OCI-LY1 (cell line): Measurements from ENCODE around the gene RNU7-1.

Experiments
- H2AFZ ChIP-seq: fragments of 200-600 bp; sonication (generic), shearing (Covaris generic); 2 replicates; pipeline ENCODE4 v1.6.0; 2014; ENCODE audit warnings: antibody characterized with exemption, mild to moderate bottlenecking, low read length
- H3F3A ChIP-seq: fragments of 200-600 bp; sonication (generic), shearing (Covaris generic); 2 replicates; pipeline ENCODE4 v1.6.0; 2014; ENCODE audit warnings: mild to moderate bottlenecking, antibody characterized with exemption, low read length, moderate library complexity; ENCODE audit not compliant: insufficient read depth
- H3K27ac ChIP-seq: fragments of 200-600 bp; sonication (generic); 2 replicates; pipeline ENCODE4 v1.5.1; 2014; ENCODE audit warnings: low read length, mixed run types, mild to moderate bottlenecking, low read depth; ENCODE audit not compliant: poor library complexity, severe bottlenecking
- H3K27me3 ChIP-seq: fragments of 200-600 bp; sonication (generic); 2 replicates; pipeline ENCODE4 v1.6.0; 2014; ENCODE audit warnings: antibody characterized with exemption, mild to moderate bottlenecking, low read length, moderate library complexity; ENCODE audit not compliant: insufficient read depth
- H3K36me3 ChIP-seq: fragments of 200-600 bp; sonication (generic); 2 replicates; pipeline ENCODE4 v1.6.1; 2014; ENCODE audit warnings: mild to moderate bottlenecking, antibody characterized with exemption, low read length, moderate library complexity, mixed read lengths; ENCODE audit not compliant: insufficient read depth
- H3K4me1 ChIP-seq: fragments of 200-600 bp; sonication (generic); 2 replicates; pipeline ENCODE4 v1.5.1; 2014; ENCODE audit warnings: mild to moderate bottlenecking, low read length, moderate library complexity; ENCODE audit not compliant: insufficient read depth, severe bottlenecking
- H3K4me2 ChIP-seq: fragments of 200-600 bp; sonication (generic), shearing (Covaris generic); 2 replicates; pipeline ENCODE4 v1.6.1; 2014; ENCODE audit warnings: low read length
- H3K4me3 ChIP-seq: fragments of 200-600 bp; sonication (generic); 2 replicates; pipeline ENCODE4 v1.5.1; 2014; ENCODE audit warnings: low read length, low read depth, mild to moderate bottlenecking, mixed read lengths; ENCODE audit not compliant: poor library complexity, severe bottlenecking
- H3K79me2 ChIP-seq: fragments of 200-600 bp; shearing (Covaris generic); 2 replicates; pipeline ENCODE4 v1.6.1; 2016; ENCODE audit warnings: mixed run types, low read length, mixed read lengths; ENCODE audit not compliant: insufficient read depth
- H3K9ac ChIP-seq: fragments of 200-600 bp; sonication (generic), shearing (Covaris generic); 2 replicates; pipeline ENCODE4 v1.6.1; 2014; ENCODE audit warnings: mild to moderate bottlenecking, low read length, mixed read lengths
- H3K9me2 ChIP-seq: fragments of 200-600 bp; sonication (generic), shearing (Covaris generic); 2 replicates; pipeline ENCODE4 v1.6.1; 2014; ENCODE audit warnings: low read depth, mild to moderate bottlenecking, low read length, mixed read lengths
- H3K9me3 ChIP-seq: fragments of 200-600 bp; shearing (Covaris generic); 2 replicates; pipeline ENCODE4 v1.6.1; 2014; ENCODE audit warnings: low read length, mixed read lengths
- H4K20me1 ChIP-seq: fragments of 200-600 bp; sonication (generic), shearing (Covaris generic); 2 replicates; pipeline ENCODE4 v1.6.0; 2016; ENCODE audit warnings: mild to moderate bottlenecking, low read length; ENCODE audit not compliant: insufficient read depth
- EZH2 ChIP-seq: fragments of 200-600 bp; sonication (generic), shearing (Covaris generic); IDR thresholded peaks from 2 replicates; pipeline ENCODE4 v1.8.0; 2017; ENCODE audit warnings: borderline replicate concordance, mixed run types, mild to moderate bottlenecking, antibody characterized with exemption, low read length, moderate library complexity, mixed read lengths
- TF ChIP-seq, protein P1 (sequence below): fragments of 200-600 bp; sonication (generic), shearing (Covaris generic); IDR thresholded peaks from 2 replicates; pipeline ENCODE4 v1.5.1; 2017; ENCODE audit warnings: mild to moderate bottlenecking, antibody characterized with exemption, low read length, moderate library complexity, mixed read lengths

Gene RNU7-1

GRCh38 chr12:6978188-6978587 lies 34.6 kb downstream of the RNU7-1 start:
- Histone ChIP-seq H2AFZ (no peak overlapping the region), H3K36me3 (peaks cover 93% of the 10 kb centered on the region), H3K9ac (no peak overlapping the region), H3K9me3 (no peaks in the 10 kb centered on the region), H3K4me1 (no peaks in the 10 kb centered on the region), H3F3A (no peaks in the 10 kb centered on the region), H3K27me3 (no peaks in the 10 kb centered on the region), H3K4me3 (no peak overlapping the region), H3K27ac (no peak overlapping the region), H3K4me2 (no peak overlapping the region), H4K20me1 (no peaks in the 10 kb centered on the region), H3K9me2 (no peaks in the 10 kb centered on the region), H3K79me2 (no peaks in the 10 kb centered on the region)
- no peak for TF ChIP-seq EZH2
- TF ChIP-seq, protein P1, sequence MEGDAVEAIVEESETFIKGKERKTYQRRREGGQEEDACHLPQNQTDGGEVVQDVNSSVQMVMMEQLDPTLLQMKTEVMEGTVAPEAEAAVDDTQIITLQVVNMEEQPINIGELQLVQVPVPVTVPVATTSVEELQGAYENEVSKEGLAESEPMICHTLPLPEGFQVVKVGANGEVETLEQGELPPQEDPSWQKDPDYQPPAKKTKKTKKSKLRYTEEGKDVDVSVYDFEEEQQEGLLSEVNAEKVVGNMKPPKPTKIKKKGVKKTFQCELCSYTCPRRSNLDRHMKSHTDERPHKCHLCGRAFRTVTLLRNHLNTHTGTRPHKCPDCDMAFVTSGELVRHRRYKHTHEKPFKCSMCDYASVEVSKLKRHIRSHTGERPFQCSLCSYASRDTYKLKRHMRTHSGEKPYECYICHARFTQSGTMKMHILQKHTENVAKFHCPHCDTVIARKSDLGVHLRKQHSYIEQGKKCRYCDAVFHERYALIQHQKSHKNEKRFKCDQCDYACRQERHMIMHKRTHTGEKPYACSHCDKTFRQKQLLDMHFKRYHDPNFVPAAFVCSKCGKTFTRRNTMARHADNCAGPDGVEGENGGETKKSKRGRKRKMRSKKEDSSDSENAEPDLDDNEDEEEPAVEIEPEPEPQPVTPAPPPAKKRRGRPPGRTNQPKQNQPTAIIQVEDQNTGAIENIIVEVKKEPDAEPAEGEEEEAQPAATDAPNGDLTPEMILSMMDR, result no peak

- Histone ChIP-seq H3K4me1 (no peaks in the 10 kb centered on the region), H3K9me3 (no peaks in the 10 kb centered on the region), H3K36me3 (peaks cover 96% of the 10 kb centered on the region), H2AFZ (no peak overlapping the region), H3K9ac (no peak overlapping the region), H3K4me2 (no peak overlapping the region), H3K27me3 (no peaks in the 10 kb centered on the region), H3K4me3 (no peak overlapping the region), H3K9me2 (no peaks in the 10 kb centered on the region), H3K27ac (no peak overlapping the region), H3K79me2 (no peaks in the 10 kb centered on the region), H3F3A (no peaks in the 10 kb centered on the region), H4K20me1 (no peaks in the 10 kb centered on the region)
- no peak for TF ChIP-seq EZH2
- TF ChIP-seq, protein P1, result no peak
These were observed 35.0 kb downstream of the RNU7-1 start for GRCh38 chr12:6978611-6979011.

DNA sequence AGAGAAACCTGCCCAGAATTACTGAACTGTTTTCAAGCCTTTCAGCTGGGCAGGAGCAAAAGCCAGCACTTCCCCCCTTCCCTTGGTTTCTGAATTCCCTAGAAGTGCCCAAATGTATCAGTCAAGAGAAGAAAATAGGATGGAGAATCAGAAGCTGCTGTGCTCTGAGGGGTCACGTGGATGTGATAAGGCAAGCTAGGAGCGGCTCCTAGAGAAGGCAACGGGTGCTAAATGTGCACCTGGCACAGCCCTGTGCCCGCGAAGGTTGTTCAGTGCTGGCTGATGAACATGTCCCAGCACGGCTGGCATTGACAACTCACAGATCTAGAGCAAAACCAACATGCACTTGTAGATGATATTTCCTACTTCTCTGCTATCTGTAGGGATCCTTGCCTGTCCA lies 35.4 kb downstream of the RNU7-1 start:
- no peaks in the 10 kb centered on the region for H3K9me2 ChIP-seq
- no peaks in the 10 kb centered on the region for H3K9me3 ChIP-seq
- no peak overlapping the region for H3K9ac ChIP-seq
- no peak for TF ChIP-seq EZH2
- TF ChIP-seq, protein P1, result no peak
- H4K20me1 ChIP-seq, result no peaks in the 10 kb centered on the region
- H3K36me3 ChIP-seq, result peaks cover 96% of the 10 kb centered on the region
- H3K27me3 ChIP-seq, result no peaks in the 10 kb centered on the region
- H2AFZ ChIP-seq, result no peak overlapping the region
- H3K4me2 ChIP-seq, result no peak overlapping the region
- H3K4me1 ChIP-seq, result no peaks in the 10 kb centered on the region
- H3K79me2 ChIP-seq, result no peaks in the 10 kb centered on the region
- H3K27ac ChIP-seq, result no peak overlapping the region
- H3F3A ChIP-seq, result no peaks in the 10 kb centered on the region
- H3K4me3 ChIP-seq, result no peak overlapping the region
